WTC11 (cell line): ENCODE measurements around the gene MIAT.

Experiments used
- ATF2 ChIP-seq: sonication (generic); formaldehyde crosslinking; IDR thresholded peaks from 2 replicates; pipeline ENCODE4 v1.8.1; 2022; ENCODE audit warnings: low read depth, missing genetic modification reagents, borderline replicate concordance
- ATF3 ChIP-seq: sonication (generic); formaldehyde crosslinking; conservative IDR thresholded peaks from 2 replicates; pipeline ENCODE4 v1.8.1; 2022; ENCODE audit warnings: mild to moderate bottlenecking, missing genetic modification reagents
- ATF6 ChIP-seq: sonication (generic); formaldehyde crosslinking; IDR thresholded peaks from 2 replicates; pipeline ENCODE4 v1.8.1; 2023; ENCODE audit warnings: mild to moderate bottlenecking, missing genetic modification reagents
- CTCF ChIP-seq: fragments of 200-600 bp; IDR thresholded peaks from 2 replicates; pipeline ENCODE4 v1.8.0; 2022; ENCODE audit warnings: antibody characterized with exemption
- KAT7 ChIP-seq: sonication (generic); formaldehyde crosslinking; IDR thresholded peaks from 2 replicates; pipeline ENCODE4 v1.8.1; 2023; ENCODE audit warnings: missing genetic modification reagents, mild to moderate bottlenecking, borderline replicate concordance
- MAX ChIP-seq: sonication (generic); formaldehyde crosslinking; IDR thresholded peaks from 2 replicates; pipeline ENCODE4 v1.8.0; 2022; ENCODE audit warnings: mild to moderate bottlenecking, missing genetic modification reagents
- OVOL2 ChIP-seq: fragments of 250-450 bp; sonication (Bioruptor Pico); IDR thresholded peaks from 2 replicates; pipeline ENCODE4 v1.9.0; 2021; ENCODE audit warnings: mild to moderate bottlenecking, borderline replicate concordance
- STAT6 ChIP-seq: sonication (generic); formaldehyde crosslinking; conservative IDR thresholded peaks from 2 replicates; pipeline ENCODE4 v1.8.1; 2023; ENCODE audit warnings: mild to moderate bottlenecking, low read depth, missing genetic modification reagents, moderate library complexity
- USF1 ChIP-seq: sonication (generic); formaldehyde crosslinking; IDR thresholded peaks from 2 replicates; pipeline ENCODE4 v1.8.0; 2022; ENCODE audit warnings: mild to moderate bottlenecking, missing genetic modification reagents
- ZNF317 ChIP-seq: sonication (generic); formaldehyde crosslinking; IDR thresholded peaks from 2 replicates; pipeline ENCODE4 v1.8.1; 2023; ENCODE audit warnings: low read depth, mild to moderate bottlenecking, moderate library complexity, missing genetic modification reagents, borderline replicate concordance

- TF ChIP-seq CTCF: no peak
- no peak for TF ChIP-seq KAT7
- no peak for TF ChIP-seq ZNF317 (CRISPR knock-in tag)
- no peak for TF ChIP-seq OVOL2 (CRISPR knock-in tag)
- no peak for TF ChIP-seq ATF6
- no peak for TF ChIP-seq ATF3 (CRISPR knock-in tag)
- peak; percentile 70; the same call in 1 of the 2 replicates for TF ChIP-seq MAX (CRISPR knock-in tag)
- no peak for TF ChIP-seq ATF2 (CRISPR knock-in tag)
- TF ChIP-seq STAT6 (CRISPR knock-in tag): no peak
- no peak; the same call in 1 of the 2 replicates for TF ChIP-seq USF1 (CRISPR knock-in tag)
Observed at GRCh38 chr22:26648011-26648497, 9.3 kb upstream of the MIAT start.
